Ramos (cell line): Measurements from ENCODE around the gene NDUFB10.
"Not testable (repeated sequence)": the region's sequence is repeated elsewhere in the genome, so short reads cannot be mapped to it uniquely, and the experiment has no call there.

Experiments
- in situ Hi-C: fragments of 300-500 bp; cut with MboI; formaldehyde crosslinking; loops from one replicate; pipeline ENCODE4 v1.14.3; 2022; ENCODE audit warnings: low sequenced_read_pairs; ENCODE audit not compliant: unreplicated experiment

Gene NDUFB10

GRCh38 chr16:1944612-1945199 lies 14.6 kb upstream of the NDUFB10 start:
- in situ Hi-C loops, result no loop called here

DNA sequence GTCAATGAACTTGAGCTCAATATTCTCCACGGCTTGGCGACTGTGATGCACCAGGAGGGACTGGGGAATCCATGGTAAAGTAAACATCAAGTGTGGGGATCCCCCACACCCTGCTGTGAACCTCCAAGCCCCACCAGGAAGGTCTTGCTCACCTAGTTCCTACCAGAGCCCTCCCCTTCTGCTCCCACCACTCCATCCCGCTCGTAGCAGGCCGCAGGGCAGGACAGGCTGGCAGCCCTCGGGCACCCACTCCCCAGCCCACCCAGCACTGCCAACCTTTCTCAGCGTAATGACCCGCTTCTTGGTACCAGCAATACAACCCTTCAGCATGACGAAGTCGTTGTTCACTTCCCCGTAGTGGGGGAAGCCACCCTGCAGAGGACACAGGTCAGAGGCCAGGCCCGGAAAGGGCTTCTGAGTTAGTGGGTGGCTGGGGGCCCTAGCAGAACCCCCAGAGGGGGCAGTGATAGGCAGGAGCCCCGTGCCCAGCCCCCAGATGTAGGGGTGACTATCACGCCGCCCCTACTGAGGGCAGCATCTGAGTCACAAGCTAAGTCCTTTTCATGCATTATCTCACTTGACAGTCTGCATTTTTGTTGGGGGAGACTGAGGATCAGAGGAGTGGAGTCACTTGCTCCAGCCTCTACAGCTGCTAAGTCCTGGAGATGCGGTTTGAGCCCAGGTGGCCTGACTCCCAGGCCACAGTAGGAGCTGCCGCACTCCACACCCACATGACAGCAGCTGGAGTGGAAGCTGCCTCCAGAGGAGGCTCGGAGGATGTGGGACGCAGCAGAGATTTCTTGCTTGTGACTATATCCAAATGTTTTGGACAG lies 13.6 kb upstream of the NDUFB10 start:
- in situ Hi-C loops, result no loop called here

DNA sequence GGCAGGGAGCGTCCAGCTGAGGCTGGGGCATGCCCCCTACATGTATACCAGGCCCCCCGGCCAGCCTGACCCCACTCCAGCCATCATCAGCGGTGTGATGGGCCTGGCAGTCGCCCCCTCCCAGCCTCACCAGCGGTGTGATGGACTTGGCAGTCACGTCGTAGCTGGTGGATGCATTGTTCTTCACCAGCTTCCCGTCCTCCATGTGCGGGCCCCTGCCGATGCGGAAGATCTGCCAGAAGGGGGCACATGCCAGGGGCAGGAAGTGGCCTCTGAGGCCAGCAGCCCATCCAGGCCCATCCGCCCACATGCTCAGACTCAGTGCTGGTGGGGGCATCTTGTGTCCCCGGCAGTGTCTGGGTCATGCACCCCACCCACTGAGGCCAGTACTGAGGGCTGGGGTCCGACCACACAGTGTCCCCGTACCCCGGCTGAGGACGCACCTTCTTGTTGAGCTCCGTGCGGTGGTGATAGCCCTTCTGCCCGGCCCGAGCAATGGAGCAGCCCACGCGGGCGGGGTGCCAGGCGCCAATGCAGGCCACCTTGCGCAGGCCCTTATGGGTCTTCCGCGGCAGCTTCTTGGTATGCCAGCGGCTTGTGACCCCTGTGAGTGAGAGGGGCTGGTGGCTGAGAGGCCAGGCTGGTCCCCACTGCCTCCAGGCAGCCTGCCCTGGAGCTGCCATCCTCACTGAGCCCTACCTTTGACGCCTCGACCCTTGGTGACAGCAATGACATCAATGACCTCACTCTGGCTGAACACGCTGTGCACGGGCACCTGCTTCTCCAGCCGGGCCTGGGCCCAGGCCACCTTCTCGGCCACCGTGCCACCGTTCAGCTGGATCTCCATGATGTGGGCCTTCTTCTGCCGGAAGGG lies 12.6 kb upstream of the NDUFB10 start:
- in situ Hi-C loops, result no loop called here

DNA sequence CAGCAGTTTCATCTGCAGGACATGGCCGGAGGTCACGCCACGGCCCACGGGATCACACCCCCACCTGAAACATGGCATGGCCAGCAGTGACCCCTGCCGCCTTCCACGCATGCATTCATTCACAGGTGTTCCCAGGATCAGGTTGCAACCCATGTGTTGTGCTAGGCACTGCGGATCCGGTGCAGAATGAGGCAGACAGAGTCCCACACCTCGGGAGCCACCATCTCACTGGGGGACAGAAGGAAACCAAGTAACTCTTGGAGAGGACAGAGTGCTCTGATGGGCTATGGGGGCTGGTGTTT lies 12.0 kb upstream of the NDUFB10 start:
- in situ Hi-C loops, result no loop called here

DNA sequence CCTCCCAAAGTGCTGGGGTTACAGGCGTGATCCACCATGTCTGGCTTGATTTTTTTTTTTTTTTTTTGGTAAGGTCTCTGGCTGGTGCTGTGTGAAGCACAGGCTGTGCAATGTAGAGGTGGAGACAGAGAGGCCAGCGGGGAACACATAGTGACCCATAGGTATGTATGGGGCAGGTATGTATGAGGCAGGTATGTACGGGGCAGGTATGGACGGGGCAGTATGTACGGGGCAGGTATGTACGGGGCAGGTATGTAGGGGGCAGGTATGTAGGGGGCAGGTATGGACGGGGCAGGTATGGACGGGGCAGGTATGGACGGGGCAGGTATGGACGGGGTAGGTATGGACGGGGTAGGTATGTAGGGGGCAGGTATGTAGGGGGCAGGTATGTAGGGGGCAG lies 9.8 kb upstream of the NDUFB10 start:
- in situ Hi-C loops, result no loop called here

GRCh38 chr16:1950047-1950446 lies 9.3 kb upstream of the NDUFB10 start:
- in situ Hi-C loops, result no loop called here

DNA sequence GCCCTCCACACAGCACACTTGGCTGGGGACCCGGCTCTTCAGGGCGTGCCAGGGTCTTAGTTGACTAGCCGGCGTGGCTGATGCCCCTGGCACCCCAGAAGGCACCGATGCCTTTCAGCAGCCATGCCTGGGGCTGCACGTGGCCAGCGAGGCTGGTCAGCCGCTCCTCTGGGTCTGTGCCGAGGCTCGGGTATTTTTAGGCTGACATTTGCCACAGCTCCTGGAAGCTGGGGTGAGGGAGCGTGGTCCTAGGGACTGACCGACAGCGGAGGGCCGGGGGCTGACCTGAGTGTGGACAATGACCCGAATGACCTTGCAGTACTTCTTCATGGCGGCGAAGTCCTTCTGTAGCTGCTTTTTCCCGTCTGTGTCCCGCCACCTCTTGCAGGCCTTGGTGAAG lies 8.8 kb upstream of the NDUFB10 start:
- in situ Hi-C loops, result no loop called here

DNA sequence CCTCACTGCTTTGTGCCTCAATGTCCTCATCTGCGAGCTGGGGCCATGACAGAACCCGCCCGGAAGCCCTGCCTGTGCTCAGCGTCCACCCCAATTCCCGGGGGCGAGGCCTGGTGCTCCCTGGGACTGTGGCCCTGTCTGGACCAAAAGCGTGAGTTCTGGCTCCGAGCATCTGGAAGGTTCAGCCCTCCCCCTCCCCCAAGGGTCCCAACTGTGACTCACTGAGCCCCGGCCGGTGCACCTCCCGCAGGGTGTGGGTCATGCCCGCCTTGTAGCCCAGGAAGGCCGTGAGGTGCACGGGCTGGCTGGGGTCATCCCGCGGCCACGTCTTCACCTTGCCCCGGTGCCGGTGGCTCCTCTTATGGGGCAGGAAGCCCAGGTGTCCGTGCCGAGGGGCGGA lies 5.6 kb upstream of the NDUFB10 start:
- in situ Hi-C loops, result no loop called here

- in situ Hi-C loops, result not testable (repeated sequence)
Measured at GRCh38 chr16:1957434-1958142, 1.8 kb upstream of the NDUFB10 start.

GRCh38 chr16:1958143-1958491 lies 1.2 kb upstream of the NDUFB10 start:
- in situ Hi-C loops, result not testable (repeated sequence)

- in situ Hi-C loops, result no loop called here
Measured at GRCh38 chr16:1958715-1959268, 546 bp upstream of the NDUFB10 start.

- in situ Hi-C loops, result no loop called here
Measured at GRCh38 chr16:1960665-1961630, 1.6 kb downstream of the NDUFB10 start.

GRCh38 chr16:1961651-1962067 lies 2.3 kb downstream of the NDUFB10 start:
- in situ Hi-C loops, result no loop called here

GRCh38 chr16:1962161-1963153 lies 3.1 kb downstream of the NDUFB10 start:
- in situ Hi-C loops, result not testable (repeated sequence)

DNA sequence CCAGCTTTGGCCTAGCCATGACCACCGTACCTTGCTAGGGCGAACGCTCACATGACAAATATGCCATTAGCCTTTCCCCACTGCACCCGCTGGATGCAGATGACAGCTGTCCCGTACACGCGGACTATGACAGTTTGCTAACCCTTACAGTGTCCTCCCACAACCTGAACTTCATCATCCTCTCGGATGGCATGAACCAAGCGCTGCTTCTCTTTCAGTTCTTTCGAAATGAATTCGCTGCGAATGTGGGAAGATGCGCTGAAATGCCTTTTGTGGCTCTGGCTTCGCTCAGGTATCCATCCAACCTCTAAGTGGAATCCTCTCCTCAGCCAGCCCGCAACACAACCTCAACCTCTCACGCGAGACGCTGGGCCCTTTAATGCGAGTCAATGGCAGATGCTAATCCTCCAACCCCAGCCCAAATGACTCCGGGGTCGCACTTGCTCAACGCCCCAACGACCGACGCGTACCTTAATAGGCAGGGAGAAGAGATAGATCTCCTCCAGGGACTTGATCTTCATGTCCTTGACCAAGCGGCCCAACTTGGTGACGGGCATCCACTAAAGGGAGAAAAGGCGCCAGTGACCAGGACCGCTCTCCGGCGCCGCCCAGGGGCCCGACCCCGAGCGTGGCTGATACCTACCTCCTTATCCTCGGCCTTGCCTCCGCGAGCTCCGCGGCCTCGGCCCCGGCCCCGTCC lies 4.6 kb downstream of the NDUFB10 start:
- in situ Hi-C loops, result no loop called here

- in situ Hi-C loops, result no loop called here
Measured at GRCh38 chr16:1964506-1965395, 5.4 kb downstream of the NDUFB10 start, which contains the start of gene RPS2. TSS of gene RPS2 (minus strand) at chr16:1964826. CDS start at chr16:1964625, 201 bp downstream.
